H1 (cell line): Measurements from ENCODE around the gene TRIM9. TPM values are rescaled to one million over a fixed set of nuclear protein-coding genes. Genes with fewer than 3 reads are reported as not detected.

ENCODE experiments used
- CHD2 ChIP-seq: IDR thresholded peaks from 2 replicates; pipeline ENCODE4 v1.6.1; 2012; ENCODE audit warnings: low read length, improper control_type of control experiment
- CHD7 ChIP-seq: fragments of 300-600 bp; sonication (generic); IDR thresholded peaks from 2 replicates; pipeline ENCODE4 v1.7.1; 2012; ENCODE audit warnings: low read length, moderate library complexity, mild to moderate bottlenecking, inconsistent platforms; ENCODE audit not compliant: insufficient replicate concordance
- CREB1 ChIP-seq: IDR thresholded peaks from 2 replicates; pipeline ENCODE4 v1.6.1; 2012; ENCODE audit warnings: inconsistent platforms
- KDM1A ChIP-seq: fragments of 200-600, 300-600 bp; sonication (generic); IDR thresholded peaks from 2 replicates; pipeline ENCODE4 v1.7.1; 2016; ENCODE audit warnings: mild to moderate bottlenecking, low read length, borderline replicate concordance
- KDM5A ChIP-seq: fragments of 200-600 bp; IDR thresholded peaks from 2 replicates; pipeline ENCODE4 v1.7.1; 2012; ENCODE audit warnings: mild to moderate bottlenecking, low read length, inconsistent platforms, mixed read lengths
- RAD21 ChIP-seq, 2 experiments: IDR thresholded peaks in 1 of 2; conservative IDR thresholded peaks in 1 of 2; 2 replicates each; pipeline ENCODE4 v1.6.1; 2011; ENCODE audit warnings: low read depth in 2 of 2, low read length in 2 of 2, improper control_type of control experiment in 1 of 2, inconsistent platforms in 1 of 2, mild to moderate bottlenecking in 1 of 2, moderate library complexity in 1 of 2
- SP1 ChIP-seq: IDR thresholded peaks from 2 replicates; pipeline ENCODE4 v1.6.1; 2011; ENCODE audit warnings: low read depth, low read length
- SRF ChIP-seq: IDR thresholded peaks from 2 replicates; pipeline ENCODE4 v1.6.1; 2011; ENCODE audit warnings: mild to moderate bottlenecking, low read depth, low read length, moderate library complexity
- TAF1 ChIP-seq: IDR thresholded peaks from 2 replicates; pipeline ENCODE4 v1.6.1; 2011; ENCODE audit warnings: mild to moderate bottlenecking, low read depth, low read length
- TAF7 ChIP-seq: optimal IDR thresholded peaks from 2 replicates; pipeline ENCODE3; 2011; ENCODE audit warnings: low read depth, mild to moderate bottlenecking, inconsistent platforms, low read length, moderate library complexity, borderline replicate concordance
- TCF12 ChIP-seq: IDR thresholded peaks from 2 replicates; pipeline ENCODE4 v1.6.1; 2011; ENCODE audit warnings: low read depth, mild to moderate bottlenecking, low read length
- YY1 ChIP-seq: IDR thresholded peaks from 2 replicates; pipeline ENCODE4 v1.6.1; 2011; ENCODE audit warnings: low read depth, mild to moderate bottlenecking, low read length
- polyA plus RNA-seq, 7 experiments: library from polyadenylated mRNA; depleted of rRNA in 3 of 7; stranded (reverse) in 5 of 7; unstranded in 2 of 7; fragments of >200 nt in 5 of 7; fragments of 200-250 nt in 2 of 7; gene quantifications; 1 replicate in 5 of 7; 2 replicates in 1 of 7; 4 replicates in 1 of 7; pipeline versions ENCODE4 v1.2.1 to v1.2.3, GENCODE V29; 2011 to 2013; ENCODE audit warnings: missing spikeins in 2 of 7, mixed read lengths in 2 of 7
- total RNA-seq: library from RNA; stranded (reverse); fragmentation: NEBNext Ultra II Directional; extraction: Animal tissue kit (Norgen Biotek cat#: 25700); gene quantifications from 2 replicates; pipeline ENCODE4 v1.2.1, GENCODE V29; 2021

TRIM9 gene
- total and polyA plus RNA-seq, 2 of the 8 experiments (the other 6 are each of a cell fraction or from before 2014, with no cell fraction given), result 2.7 to 5.4 TPM

DNA sequence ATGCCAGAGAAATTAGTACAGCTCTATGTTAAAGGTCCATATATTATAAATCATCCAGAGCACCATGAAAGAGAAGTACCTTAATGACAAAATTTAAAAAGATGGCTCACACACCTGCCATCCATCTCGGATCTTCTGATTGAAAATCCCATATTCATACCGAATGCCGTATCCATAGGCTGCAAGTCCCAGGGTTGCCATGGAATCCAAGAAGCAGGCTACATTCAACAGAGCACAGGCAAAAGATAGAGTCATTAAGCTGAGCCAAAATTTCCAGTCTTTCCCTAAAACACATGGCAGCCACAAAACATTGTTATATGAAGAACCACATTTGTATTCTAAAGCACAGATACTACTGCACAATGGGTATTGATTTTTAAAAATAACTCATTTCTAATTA, 163.3 kb downstream of the TRIM9 start (continued):
- TF ChIP-seq CHD7 (no peak), SRF (no peak), CREB1 (no peak), TCF12 (no peak), SP1 (no peak), YY1 (no peak), RAD21 (IDR thresholded peaks at IDR 0.05 in 1 of 2, conservative IDR thresholded peaks at IDR 0.05 in 1 of 2; ENCODE audit: low read depth in 2 of 2, low read length in 2 of 2) (no peak), CHD2 (no peak), TAF7 (no peak), KDM1A (no peak), TAF1 (no peak), KDM5A (no peak)
